Measurements from ENCODE around the gene PIMREG.

PIMREG gene

GRCh38 chr17:6437956-6438355 is 6.3 kb upstream of the PIMREG start:
- H3K27ac ChIP-seq (ENCODE audit: low read length) = no peak overlapping the region
- H3K4me1 ChIP-seq (ENCODE audit: insufficient read depth, low read length) = no peaks in the 10 kb centered on the region
- H2AFZ ChIP-seq (ENCODE audit: low read depth, low read length) = no peak overlapping the region
- H3K4me2 ChIP-seq (ENCODE audit: insufficient read depth, low read length) = no peak overlapping the region
- no peaks in the 10 kb centered on the region; the same call in none of the 2 replicates for H4K20me1 ChIP-seq (ENCODE audit: insufficient read depth, low read length)
- no peaks in the 10 kb centered on the region for H3K9me3 ChIP-seq (ENCODE audit: insufficient read depth, low read length, severe bottlenecking)
- no peaks in the 10 kb centered on the region for H3K79me2 ChIP-seq (ENCODE audit: insufficient read depth, low read length)
- no peak overlapping the region for H3K9ac ChIP-seq (ENCODE audit: low read depth, low read length)
- DNase-seq = no peak
- ATAC-seq (ENCODE audit: insufficient read depth, low read depth) = no peak
- TF ChIP-seq, protein P1, sequence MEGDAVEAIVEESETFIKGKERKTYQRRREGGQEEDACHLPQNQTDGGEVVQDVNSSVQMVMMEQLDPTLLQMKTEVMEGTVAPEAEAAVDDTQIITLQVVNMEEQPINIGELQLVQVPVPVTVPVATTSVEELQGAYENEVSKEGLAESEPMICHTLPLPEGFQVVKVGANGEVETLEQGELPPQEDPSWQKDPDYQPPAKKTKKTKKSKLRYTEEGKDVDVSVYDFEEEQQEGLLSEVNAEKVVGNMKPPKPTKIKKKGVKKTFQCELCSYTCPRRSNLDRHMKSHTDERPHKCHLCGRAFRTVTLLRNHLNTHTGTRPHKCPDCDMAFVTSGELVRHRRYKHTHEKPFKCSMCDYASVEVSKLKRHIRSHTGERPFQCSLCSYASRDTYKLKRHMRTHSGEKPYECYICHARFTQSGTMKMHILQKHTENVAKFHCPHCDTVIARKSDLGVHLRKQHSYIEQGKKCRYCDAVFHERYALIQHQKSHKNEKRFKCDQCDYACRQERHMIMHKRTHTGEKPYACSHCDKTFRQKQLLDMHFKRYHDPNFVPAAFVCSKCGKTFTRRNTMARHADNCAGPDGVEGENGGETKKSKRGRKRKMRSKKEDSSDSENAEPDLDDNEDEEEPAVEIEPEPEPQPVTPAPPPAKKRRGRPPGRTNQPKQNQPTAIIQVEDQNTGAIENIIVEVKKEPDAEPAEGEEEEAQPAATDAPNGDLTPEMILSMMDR (IDR thresholded peaks at IDR 0.05; ENCODE audit: borderline replicate concordance, extremely low read depth, low read length, poor library complexity, severe bottlenecking) = no peak
- no peak for TF ChIP-seq EZH2 (IDR thresholded peaks at IDR 0.05; ENCODE audit: borderline replicate concordance, low read depth, low read length, severe bottlenecking)
- no peaks in the 10 kb centered on the region for H3K36me3 ChIP-seq (ENCODE audit: insufficient read depth, low read length)
- peaks cover 30% of the 10 kb centered on the region for H3K27me3 ChIP-seq (ENCODE audit: insufficient read depth, low read length, poor library complexity)
- H3K4me3 ChIP-seq (ENCODE audit: low read depth in 1 of 2, low read length in 2 of 2) = no peak overlapping the region

DNA sequence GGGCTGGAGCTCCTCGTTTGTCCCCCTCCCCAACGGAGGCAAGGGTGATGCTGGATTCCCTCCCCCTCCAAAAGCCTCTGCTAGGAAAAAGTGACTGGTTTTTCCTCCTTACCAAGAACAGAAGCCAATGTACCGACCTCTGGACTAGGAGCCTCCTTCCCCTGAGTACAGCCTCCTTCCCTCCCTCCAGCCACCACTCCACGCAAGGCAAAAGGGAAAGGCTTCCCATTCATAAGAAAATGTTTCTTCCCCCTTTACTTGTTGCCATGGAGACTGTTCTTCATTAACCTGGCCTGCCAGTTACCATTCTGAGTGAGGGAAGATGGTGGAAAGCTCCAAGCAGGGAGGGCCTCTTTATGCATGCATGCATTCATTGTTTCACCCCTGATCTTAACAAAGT is 4.3 kb upstream of the PIMREG start:
- peaks cover 30% of the 10 kb centered on the region for H3K27me3 ChIP-seq (ENCODE audit: insufficient read depth, low read length, poor library complexity)
- DNase-seq (no peak), ATAC-seq (ENCODE audit: insufficient read depth, low read depth) (no peak)
- H3K79me2 ChIP-seq (ENCODE audit: insufficient read depth, low read length) = 0 out of 2 replicates have a peak, but pooled peaks cover 3% of the 10 kb centered on the region
- no peak for TF ChIP-seq EZH2 (IDR thresholded peaks at IDR 0.05; ENCODE audit: borderline replicate concordance, low read depth, low read length, severe bottlenecking)
- TF ChIP-seq, protein P1 (IDR thresholded peaks at IDR 0.05; ENCODE audit: borderline replicate concordance, extremely low read depth, low read length, poor library complexity, severe bottlenecking) = no peak
- no peak overlapping the region for H3K4me3 ChIP-seq (ENCODE audit: low read depth in 1 of 2, low read length in 2 of 2)
- no peaks in the 10 kb centered on the region; the same call in none of the 2 replicates for H4K20me1 ChIP-seq (ENCODE audit: insufficient read depth, low read length)
- H3K4me1 ChIP-seq (ENCODE audit: insufficient read depth, low read length) = peaks cover 18% of the 10 kb centered on the region
- no peaks in the 10 kb centered on the region for H3K36me3 ChIP-seq (ENCODE audit: insufficient read depth, low read length)
- no peak overlapping the region for H3K9ac ChIP-seq (ENCODE audit: low read depth, low read length)
- no peak overlapping the region for H3K4me2 ChIP-seq (ENCODE audit: insufficient read depth, low read length)
- no peak overlapping the region for H3K27ac ChIP-seq (ENCODE audit: low read length)
- H3K9me3 ChIP-seq (ENCODE audit: insufficient read depth, low read length, severe bottlenecking) = no peaks in the 10 kb centered on the region
- H2AFZ ChIP-seq (ENCODE audit: low read depth, low read length) = no peak overlapping the region

DNA sequence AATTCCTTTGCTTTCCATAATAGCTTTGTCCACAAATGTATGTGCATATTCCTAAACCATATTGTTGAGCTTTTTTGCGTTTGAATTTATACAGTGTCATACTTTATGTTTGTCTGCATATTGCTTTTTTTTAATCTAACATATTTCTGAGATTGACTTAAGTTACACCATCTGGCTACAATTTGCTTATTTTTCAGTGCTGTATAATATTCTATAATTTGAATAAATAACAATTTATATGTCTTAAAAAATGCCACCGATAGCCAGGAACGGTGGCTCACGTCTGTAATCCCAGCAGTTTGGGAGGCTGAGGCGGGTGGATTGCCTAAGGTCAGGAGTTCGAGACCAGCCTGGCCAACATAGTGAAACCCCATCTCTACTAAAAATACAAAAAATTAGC is 1.5 kb upstream of the PIMREG start:
- Histone ChIP-seq H3K27ac (ENCODE audit: low read length) (no peak overlapping the region), H3K36me3 (ENCODE audit: insufficient read depth, low read length) (peaks cover 20% of the 10 kb centered on the region), H4K20me1 (ENCODE audit: insufficient read depth, low read length) (no peaks in the 10 kb centered on the region), H2AFZ (ENCODE audit: low read depth, low read length) (no peak overlapping the region), H3K9ac (ENCODE audit: low read depth, low read length) (no peak overlapping the region), H3K4me2 (ENCODE audit: insufficient read depth, low read length) (no peak overlapping the region), H3K4me1 (ENCODE audit: insufficient read depth, low read length) (peaks cover 29% of the 10 kb centered on the region), H3K79me2 (ENCODE audit: insufficient read depth, low read length) (0 out of 2 replicates have a peak, but pooled peaks cover 3% of the 10 kb centered on the region), H3K27me3 (ENCODE audit: insufficient read depth, low read length, poor library complexity) (peaks cover 22% of the 10 kb centered on the region), H3K4me3 (ENCODE audit: low read depth in 1 of 2, low read length in 2 of 2) (no peak overlapping the region), H3K9me3 (ENCODE audit: insufficient read depth, low read length, severe bottlenecking) (no peaks in the 10 kb centered on the region)
- TF ChIP-seq, protein P1 (IDR thresholded peaks at IDR 0.05; ENCODE audit: borderline replicate concordance, extremely low read depth, low read length, poor library complexity, severe bottlenecking) = no peak
- TF ChIP-seq EZH2 (IDR thresholded peaks at IDR 0.05; ENCODE audit: borderline replicate concordance, low read depth, low read length, severe bottlenecking) = no peak
- DNase-seq (no peak), ATAC-seq (ENCODE audit: insufficient read depth, low read depth) (no peak)
